GM21717 (cell line): Measurements from ENCODE around the gene WARS2.
"Not testable (repeated sequence)": the region's sequence is repeated elsewhere in the genome, so short reads cannot be mapped to it uniquely, and the experiment has no call there.

ENCODE experiments used
- ATAC-seq: cut with Tn5 transposase; IDR thresholded peaks from one replicate; pipeline ENCODE4 v1.9.1; 2021; ENCODE audit warnings: mild to moderate bottlenecking, moderate library complexity; ENCODE audit not compliant: unreplicated experiment

Gene WARS2

DNA sequence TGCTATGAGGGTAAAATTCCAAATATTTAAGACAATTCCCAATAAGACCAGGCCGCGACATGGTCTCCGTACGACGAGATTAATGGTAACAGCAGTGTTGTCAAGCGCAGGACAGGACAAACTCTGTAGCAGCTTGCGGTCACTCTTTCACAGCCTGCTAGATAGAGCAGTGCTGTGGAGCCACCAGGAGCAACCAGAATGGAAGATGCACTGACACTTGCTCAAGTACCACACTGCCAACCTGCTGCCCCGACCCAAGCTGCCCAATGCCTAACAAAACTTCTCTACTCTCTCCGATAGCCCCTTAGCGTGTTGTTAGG, 636 bp downstream of the WARS2 start:
- ATAC-seq = peak; percentile 30

DNA sequence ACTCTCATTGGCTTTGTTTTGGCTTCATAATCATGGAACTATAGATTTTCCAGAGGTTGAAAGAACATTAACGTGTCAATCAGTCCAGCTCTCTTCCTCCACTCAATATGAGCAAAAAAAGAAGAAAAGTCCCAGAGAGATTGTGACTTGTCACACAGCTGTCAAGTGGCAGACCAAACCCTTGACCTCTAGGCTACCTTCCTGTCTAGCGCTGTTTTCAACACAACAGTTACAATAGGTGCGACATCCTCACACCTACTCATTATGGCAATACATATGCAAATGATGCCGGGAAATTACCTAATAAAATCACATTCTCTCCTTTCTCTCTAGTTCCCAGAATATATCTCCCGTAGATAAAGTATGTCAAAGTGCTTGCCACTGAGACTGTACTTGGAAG, 1.1 kb downstream of the WARS2 start:
- no peak for ATAC-seq

DNA sequence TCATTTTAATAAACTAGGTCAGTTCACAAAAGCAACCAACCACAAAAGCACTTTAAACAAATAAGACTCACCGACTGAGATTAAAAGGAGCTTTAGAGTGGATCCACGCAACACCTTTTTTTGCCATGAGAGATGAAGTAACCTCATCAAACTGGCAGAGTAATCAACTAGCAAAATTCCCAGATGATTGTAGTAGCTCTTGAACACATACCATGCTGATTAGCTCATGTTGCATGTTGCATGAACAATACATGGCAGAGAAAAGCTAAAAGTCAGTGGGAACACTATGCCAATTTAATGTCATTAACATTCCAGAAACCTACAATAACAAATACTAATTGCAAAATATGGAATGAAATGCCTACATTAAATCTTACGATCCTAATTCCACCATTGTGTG, 4.1 kb downstream of the WARS2 start:
- ATAC-seq = no peak

DNA sequence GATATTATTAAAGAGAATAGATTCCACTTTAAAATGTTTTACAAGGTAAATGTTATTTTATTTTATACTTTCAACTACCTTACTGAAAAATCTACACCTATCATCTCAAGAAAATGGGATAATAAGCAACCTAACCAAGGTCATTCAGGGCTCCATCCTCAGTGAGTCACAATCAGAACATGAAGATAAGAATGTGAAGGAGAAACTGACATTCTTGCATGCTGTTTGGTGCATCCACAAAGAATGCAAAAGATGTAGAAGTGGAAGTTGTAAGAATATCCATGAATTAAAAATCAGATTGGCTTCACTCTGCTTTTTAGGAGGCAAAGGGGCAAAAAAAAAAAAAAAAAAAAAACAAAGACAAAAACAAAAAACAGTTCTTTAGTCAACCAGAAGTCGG, 6.5 kb downstream of the WARS2 start:
- ATAC-seq = no peak

- no peak for ATAC-seq
Observed at GRCh38 chr1:119132179-119132578, 8.3 kb downstream of the WARS2 start.

DNA sequence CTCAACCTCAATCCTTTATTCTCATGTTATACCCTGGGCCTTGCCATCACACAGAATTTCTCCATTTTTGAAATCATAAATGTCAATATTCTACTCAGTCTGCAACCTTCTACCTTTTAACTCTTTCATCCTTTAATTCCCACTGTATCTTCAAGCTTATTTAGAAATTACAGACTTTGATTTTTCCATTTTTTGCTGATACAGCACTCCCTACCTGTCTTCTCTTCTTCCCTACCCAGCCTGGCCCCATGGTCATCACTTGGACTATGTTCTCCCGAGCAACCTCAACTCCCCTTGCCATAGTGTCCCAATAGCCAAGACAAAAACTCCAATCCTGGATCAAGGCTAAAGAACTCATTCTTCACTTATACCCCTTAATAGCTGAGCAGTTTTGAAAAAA, 14.6 kb downstream of the WARS2 start:
- no peak for ATAC-seq

GRCh38 chr1:119124764-119125163, 15.7 kb downstream of the WARS2 start:
- ATAC-seq = no peak

DNA sequence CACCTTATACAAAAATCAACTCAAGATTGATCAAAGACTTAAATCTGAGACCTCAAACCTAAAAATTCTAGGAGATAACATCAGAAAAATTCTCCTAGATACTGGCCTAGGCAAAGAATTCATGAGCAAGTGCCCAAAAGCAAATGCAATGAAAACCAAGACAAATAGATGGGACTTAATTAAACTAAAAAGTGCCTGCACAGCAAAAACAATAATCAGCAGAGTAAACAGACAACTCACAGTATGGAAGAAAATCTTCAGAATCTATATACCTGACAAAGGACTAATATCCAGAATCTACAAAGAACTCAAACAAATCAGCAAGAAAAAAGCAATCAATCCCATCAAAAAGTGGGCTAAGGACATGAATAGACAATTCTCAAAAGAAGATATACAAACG, 18.6 kb downstream of the WARS2 start:
- not testable (repeated sequence) for ATAC-seq

GRCh38 chr1:119116725-119117124, 23.7 kb downstream of the WARS2 start:
- ATAC-seq = no peak

DNA sequence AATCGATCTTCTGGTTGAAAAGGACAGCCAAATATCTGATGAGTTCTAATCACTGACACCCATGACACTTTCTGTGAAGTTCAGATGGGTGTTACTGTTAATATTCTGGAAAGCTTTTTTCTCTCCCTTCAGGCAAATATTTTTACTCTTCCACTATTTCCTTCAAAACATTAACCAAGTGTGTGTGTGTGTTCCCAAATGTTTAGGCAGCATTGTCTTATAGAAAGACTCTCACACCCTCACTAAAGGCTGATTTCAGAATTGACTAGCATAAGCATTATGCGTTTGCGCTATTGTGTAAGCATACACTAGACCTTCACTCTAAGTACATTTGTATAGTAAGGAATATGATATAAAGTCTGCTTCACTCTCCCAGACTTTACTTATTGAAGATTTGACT, 24.7 kb downstream of the WARS2 start:
- no peak for ATAC-seq

GRCh38 chr1:119115311-119115710, 25.1 kb downstream of the WARS2 start:
- no peak for ATAC-seq

DNA sequence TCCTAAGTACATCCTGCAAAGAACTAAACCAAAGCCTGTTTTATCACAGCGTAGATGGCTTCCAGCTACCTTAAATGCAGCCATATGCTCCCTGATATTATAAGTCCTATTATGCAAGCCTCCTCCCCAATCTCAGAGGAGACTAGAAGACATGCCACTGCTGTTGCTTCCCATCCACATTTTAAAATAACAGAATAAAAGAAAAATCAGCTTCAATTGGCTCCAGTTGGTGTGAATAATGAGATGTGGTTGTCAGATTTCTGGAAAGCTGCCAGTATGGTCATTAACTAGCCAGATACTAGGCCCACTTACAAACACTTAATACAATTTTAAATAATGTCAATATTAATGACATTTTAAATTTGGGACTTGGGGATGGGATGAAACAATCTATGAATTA, 25.7 kb downstream of the WARS2 start:
- ATAC-seq = no peak

DNA sequence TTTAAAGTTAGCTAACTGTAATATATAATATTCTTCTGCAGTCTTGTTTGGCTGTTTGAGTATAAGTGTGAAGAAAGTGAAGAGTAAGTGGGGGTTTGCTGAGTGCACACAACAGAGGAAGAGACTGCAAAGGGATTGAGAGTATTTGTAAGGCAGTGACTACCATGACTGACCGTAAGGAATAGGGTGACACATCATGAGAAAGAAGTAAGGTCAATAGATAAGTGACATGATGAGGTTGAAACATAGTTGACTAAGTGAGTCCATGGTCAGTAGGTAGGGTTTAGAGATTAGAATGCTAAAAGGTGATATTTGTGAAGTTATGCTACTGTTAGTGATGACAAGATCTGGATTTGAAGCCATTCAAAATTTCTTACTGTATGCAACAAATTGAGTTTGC, 27.7 kb downstream of the WARS2 start:
- ATAC-seq = no peak

- no peak for ATAC-seq
Observed at GRCh38 chr1:119112244-119112643, 28.2 kb downstream of the WARS2 start.

- ATAC-seq = no peak
Observed at GRCh38 chr1:119108988-119109387, 31.5 kb downstream of the WARS2 start.

- ATAC-seq = no peak
Observed at GRCh38 chr1:119103764-119104163, 36.7 kb downstream of the WARS2 start.

DNA sequence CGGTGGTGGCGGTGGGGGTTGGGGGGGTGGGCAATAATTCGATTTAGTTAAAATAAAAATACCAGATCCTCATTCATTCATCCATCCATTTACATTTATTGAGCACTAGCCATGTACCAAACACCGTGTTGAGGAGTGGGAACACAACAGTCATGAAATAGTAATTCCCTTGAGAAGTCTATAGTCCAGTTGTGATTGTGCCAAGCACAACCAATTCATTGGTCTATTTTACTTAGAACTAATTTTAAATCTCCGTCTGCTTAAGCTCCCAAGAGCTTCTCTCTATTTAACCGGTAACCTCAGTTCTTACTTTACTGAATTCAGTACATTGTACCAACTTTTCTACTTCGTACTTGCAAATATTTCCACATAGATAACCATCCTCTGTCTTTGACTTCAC, 38.4 kb downstream of the WARS2 start:
- no peak for ATAC-seq

DNA sequence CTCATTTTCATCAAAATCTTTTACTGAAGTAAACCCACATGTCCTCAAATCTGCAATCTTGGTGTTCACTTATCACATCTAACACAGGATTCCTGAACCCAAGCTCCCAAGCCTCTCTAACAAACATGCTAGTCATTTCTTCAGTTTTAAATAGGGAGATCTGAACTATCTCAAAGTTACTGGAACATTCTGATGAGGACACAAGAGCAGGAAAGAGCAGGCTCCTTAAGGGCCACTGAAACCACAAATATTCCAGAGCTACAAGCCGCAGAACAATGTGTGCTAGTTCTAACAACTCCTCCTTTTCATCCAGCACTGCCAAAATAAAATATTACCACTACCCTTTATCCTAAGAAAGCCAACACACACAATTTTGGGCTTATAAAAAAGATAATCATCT, 38.9 kb downstream of the WARS2 start:
- ATAC-seq = no peak

DNA sequence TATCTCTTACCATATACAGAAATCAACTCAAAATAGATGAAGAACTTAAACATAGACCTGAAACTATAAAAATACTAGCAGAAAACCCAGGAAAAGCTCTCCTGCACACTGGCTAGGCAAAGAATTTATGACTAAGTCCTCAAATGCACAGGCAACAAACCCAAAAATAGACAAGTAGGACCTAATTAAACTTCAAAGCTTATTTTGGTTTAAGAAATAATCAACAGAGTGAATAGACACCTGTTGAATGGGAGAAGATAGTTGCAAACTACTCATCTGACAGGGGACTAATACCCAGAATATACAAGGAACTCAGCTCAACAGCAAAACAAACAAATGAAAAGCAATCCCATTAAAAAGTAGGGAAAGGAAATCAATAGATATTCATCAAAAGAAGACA, 40.7 kb downstream of the WARS2 start:
- ATAC-seq = no peak

DNA sequence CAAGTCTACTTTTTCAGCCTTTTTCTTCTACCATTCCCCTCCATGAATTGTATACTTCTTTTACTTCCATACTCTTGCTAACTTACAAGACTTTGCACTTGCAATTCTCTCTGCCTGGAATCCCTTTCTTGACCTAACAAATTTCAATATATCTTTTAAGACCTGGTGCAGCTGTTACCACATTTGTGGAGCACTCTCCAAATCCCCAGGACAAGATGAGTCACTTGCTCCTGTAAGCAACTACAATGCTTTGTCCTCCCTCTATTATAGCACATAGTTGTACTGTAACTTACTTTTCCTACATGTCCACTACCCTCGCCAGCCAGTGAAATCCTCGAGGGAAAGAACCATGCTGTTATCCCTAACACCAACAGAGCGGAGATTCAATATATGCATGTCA, 43.1 kb downstream of the WARS2 start:
- ATAC-seq = no peak

DNA sequence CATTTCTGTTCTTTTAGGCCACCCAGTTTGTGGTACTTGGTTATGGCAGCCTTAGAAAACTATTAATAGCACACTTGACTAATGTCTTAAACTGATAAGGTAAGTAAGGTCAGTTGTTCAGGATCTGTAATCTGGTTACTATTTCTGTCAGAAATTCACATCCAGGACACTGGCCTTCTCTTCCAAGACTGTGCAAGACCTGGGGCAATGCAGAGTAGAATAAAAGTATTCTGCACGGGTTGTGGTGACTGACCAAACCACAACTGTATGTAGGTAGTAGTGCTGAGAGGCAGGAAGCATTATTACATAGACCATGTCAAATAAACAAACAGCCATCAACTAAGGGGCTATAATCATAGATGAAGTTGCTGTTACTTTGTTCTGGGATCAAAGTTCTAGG, 46.7 kb downstream of the WARS2 start:
- ATAC-seq = no peak

GRCh38 chr1:119091618-119092017, 48.8 kb downstream of the WARS2 start:
- no peak for ATAC-seq

GRCh38 chr1:119090250-119090649, 50.2 kb downstream of the WARS2 start:
- ATAC-seq = no peak

- no peak for ATAC-seq
Observed at GRCh38 chr1:119086830-119087229, 53.6 kb downstream of the WARS2 start.
